Measurements from ENCODE around the gene SOX12.

DNA sequence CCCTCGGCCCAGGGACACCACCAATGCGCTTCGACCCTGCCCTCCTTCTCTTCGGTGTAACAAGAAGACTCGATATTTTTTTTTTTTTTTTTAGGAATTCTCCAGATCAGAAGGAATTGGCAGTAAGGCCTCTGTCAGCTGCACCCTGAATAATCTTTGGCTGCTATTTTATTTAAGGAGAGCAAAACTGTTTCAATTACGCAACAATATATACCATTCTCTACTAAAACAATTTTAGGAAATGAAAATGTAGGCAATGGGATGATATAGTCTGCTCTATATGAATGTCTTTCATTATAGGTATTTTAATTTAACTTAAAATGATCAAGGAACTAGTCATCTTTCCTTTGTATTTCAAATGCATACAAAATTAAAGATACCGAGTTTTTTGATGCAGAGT, 14.7 kb upstream of the SOX12 start:
- TF ChIP-seq, protein P1, sequence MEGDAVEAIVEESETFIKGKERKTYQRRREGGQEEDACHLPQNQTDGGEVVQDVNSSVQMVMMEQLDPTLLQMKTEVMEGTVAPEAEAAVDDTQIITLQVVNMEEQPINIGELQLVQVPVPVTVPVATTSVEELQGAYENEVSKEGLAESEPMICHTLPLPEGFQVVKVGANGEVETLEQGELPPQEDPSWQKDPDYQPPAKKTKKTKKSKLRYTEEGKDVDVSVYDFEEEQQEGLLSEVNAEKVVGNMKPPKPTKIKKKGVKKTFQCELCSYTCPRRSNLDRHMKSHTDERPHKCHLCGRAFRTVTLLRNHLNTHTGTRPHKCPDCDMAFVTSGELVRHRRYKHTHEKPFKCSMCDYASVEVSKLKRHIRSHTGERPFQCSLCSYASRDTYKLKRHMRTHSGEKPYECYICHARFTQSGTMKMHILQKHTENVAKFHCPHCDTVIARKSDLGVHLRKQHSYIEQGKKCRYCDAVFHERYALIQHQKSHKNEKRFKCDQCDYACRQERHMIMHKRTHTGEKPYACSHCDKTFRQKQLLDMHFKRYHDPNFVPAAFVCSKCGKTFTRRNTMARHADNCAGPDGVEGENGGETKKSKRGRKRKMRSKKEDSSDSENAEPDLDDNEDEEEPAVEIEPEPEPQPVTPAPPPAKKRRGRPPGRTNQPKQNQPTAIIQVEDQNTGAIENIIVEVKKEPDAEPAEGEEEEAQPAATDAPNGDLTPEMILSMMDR (IDR thresholded peaks at IDR 0.05; ENCODE audit: low read length), result no peak
- no peak for TF ChIP-seq EZH2 (optimal IDR thresholded peaks at IDR 0.05; ENCODE audit: low read depth, low read length)

All from MM.1S (cell line).